Psoas muscle (tissue), 8 donors: ENCODE results near the gene ABCB9. TPM values are rescaled to one million over a fixed set of nuclear protein-coding genes. Genes with fewer than 3 reads are reported as not detected.

Experiments
- ATAC-seq, 4 donors: fragments of 200-7000 bp; cut with Tn5 transposase; one replicate each; pipeline ENCODE4 v1.9.1; 2020; ENCODE audit warnings: moderate library complexity in 3 of 4, mild to moderate bottlenecking in 2 of 4
- DNase-seq, 2 donors: peaks; one replicate each; pipeline ENCODE4 v3.0.0-alpha.2; 2020
- H3K27ac ChIP-seq: fragments of 200-600 bp; one replicate; pipeline ENCODE4 v1.8.0; 2022
- H3K27me3 ChIP-seq, 3 donors: fragments of 200-600 bp in 1 of 3; one replicate each; pipeline versions ENCODE4 v1.6.1 to v1.8.0; 2013 to 2022; ENCODE audit warnings: low read length in 2 of 3, mild to moderate bottlenecking in 2 of 3, moderate library complexity in 1 of 3; ENCODE audit not compliant: insufficient read depth in 3 of 3
- H3K36me3 ChIP-seq, 2 donors: fragments of 200-600 bp in 1 of 2; one replicate each; pipeline versions ENCODE4 v1.6.1 to v1.8.0; 2013 to 2022; ENCODE audit warnings: low read depth in 1 of 2, mild to moderate bottlenecking in 1 of 2, moderate library complexity in 1 of 2; ENCODE audit not compliant: insufficient read depth in 1 of 2
- H3K4me1 ChIP-seq: fragments of 200-600 bp; one replicate; pipeline ENCODE4 v1.8.0; 2022
- H3K4me3 ChIP-seq: fragments of 200-600 bp; one replicate; pipeline ENCODE4 v1.8.0; 2022; ENCODE audit warnings: mild to moderate bottlenecking
- H3K9me3 ChIP-seq: fragments of 200-600 bp; one replicate; pipeline ENCODE4 v1.8.0; 2022
- WGBS, 3 donors: extraction: QIAGEN DNeasy Blood & Tissue Kit; methylation state at CpG; one replicate each; pipeline versions ENCODE4 v1.1.6 to v1.1.7; 2013; 5-methylcytosine and 5-hydroxymethylcytosine counted together
- intact Hi-C, 2 donors: fragments of 100-400 bp; cut with DNase I; formaldehyde crosslinking; loops; one replicate each; pipeline versions ENCODE4 v1.11.0 to v1.14.2; 2022
- polyA plus RNA-seq, 3 donors: library from polyadenylated mRNA; stranded (reverse); fragments of 200-250 nt; gene quantifications; one replicate each; pipeline ENCODE4 v1.2.3, GENCODE V29; 2013
- total RNA-seq, 4 donors: library from RNA; stranded (reverse); fragmentation: NEBNext Ultra II Directional in 2 of 4; extraction: Animal tissue kit (Norgen Biotek cat#: 25700) in 2 of 4; gene quantifications; one replicate each; pipeline versions ENCODE4 v1.2.1 to v1.2.4, GENCODE V29; 2021 to 2023
- TF ChIP-seq, protein P1 (sequence below): fragments of 200-600 bp; IDR thresholded peaks from one replicate; pipeline ENCODE4 v1.8.0; 2022; ENCODE audit warnings: antibody characterized with exemption
- donor health status: healthy with polysubstance abuse.
- donor health status: DM: no; HTN: no; CAD: no; lungs with moderate emphysema.
- donor health status: Bipolar disorder and iron deficiency.
- donor health status: healthy.
- donor health status: DM: yes; HTN: yes; CAD: no.
- donor health status: DM: no; HTN: no; CAD: no.
- donor health status: DM: no; HTN: no; CAD: no.
- donor health status: DM: yes; HTN: yes; CAD: no.

Gene ABCB9
- total and polyA plus RNA-seq, 7 donors, result 0.47 to 1.1 (median 0.62) TPM

DNA sequence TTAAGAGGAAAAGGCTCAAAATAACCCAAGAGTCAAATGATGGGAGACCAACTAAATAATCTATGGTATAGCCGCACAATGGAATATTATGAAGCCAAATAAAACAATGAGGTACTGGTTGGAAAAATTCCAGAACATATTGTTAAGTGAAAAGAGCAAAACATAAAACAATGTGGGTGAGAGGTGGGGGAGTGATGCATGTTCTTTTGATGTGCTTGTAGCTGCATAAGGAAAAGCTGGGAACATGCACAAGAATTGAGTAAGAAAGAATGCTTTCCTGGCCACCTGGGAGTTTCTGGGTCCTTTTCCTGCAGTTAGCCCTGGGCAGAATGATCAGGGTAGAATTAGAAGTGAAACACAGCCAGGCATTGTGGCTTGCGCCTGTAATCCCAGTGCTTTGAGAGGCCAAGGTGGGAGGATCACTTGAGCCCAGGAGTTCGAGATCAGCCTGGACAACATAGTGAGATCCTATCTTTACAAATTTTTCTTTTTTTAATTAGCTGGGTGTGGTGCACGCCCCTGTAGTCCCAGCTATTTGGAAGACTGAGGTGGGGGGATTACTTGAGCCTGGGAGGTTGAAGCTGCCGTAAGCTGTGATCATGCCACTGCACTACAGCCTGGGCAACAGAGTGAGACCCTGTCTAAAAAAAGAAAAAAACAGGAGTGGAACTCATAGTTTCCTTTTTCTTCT lies 7.9 kb downstream of the ABCB9 start:
- H3K9me3 ChIP-seq, result no peaks in the 10 kb centered on the region
- H3K27me3 ChIP-seq, result no peaks in the 10 kb centered on the region
- TF ChIP-seq, protein P1, sequence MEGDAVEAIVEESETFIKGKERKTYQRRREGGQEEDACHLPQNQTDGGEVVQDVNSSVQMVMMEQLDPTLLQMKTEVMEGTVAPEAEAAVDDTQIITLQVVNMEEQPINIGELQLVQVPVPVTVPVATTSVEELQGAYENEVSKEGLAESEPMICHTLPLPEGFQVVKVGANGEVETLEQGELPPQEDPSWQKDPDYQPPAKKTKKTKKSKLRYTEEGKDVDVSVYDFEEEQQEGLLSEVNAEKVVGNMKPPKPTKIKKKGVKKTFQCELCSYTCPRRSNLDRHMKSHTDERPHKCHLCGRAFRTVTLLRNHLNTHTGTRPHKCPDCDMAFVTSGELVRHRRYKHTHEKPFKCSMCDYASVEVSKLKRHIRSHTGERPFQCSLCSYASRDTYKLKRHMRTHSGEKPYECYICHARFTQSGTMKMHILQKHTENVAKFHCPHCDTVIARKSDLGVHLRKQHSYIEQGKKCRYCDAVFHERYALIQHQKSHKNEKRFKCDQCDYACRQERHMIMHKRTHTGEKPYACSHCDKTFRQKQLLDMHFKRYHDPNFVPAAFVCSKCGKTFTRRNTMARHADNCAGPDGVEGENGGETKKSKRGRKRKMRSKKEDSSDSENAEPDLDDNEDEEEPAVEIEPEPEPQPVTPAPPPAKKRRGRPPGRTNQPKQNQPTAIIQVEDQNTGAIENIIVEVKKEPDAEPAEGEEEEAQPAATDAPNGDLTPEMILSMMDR, result no peak
- peak in 1 of 4 donors; percentile 18 for ATAC-seq
- no peak overlapping the region for H3K4me3 ChIP-seq
- no peaks in the 10 kb centered on the region for H3K4me1 ChIP-seq
- H3K36me3 ChIP-seq, result no peaks in the 10 kb centered on the region
- intact Hi-C loops, result no loop called here
- 79 to 83% (median 79%) methylated on average over 5 of the region's 5 CpGs for WGBS, 3 donors
- H3K27ac ChIP-seq, result peak overlapping the region; percentile 43
- no peak for DNase-seq

DNA sequence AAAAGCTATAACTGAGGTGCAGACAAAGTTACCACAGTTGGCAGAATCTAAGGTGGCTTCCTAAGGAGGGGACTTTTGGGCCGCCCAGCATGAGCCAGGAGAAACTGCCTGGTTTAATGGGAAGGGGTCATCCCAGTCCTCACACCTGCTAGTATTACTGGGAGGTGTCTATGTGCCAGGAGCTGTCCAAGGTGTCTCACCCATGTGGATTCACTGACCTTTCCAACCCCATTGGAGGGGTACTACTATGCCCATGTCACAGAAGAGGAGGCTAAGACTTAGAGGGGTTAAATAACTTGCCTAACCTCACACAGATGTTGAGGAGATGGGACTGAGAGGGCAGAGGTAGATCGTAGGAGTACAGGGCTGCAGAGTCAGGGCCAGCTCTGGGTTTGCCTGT lies 10.2 kb downstream of the ABCB9 start:
- H3K27ac ChIP-seq, result no peak overlapping the region
- TF ChIP-seq, protein P1, result no peak
- no peak for DNase-seq
- H3K27me3 ChIP-seq, result no peaks in the 10 kb centered on the region
- H3K4me3 ChIP-seq, result no peak overlapping the region
- intact Hi-C loops, result no loop called here
- H3K9me3 ChIP-seq, result no peaks in the 10 kb centered on the region
- no peak for ATAC-seq
- no peaks in the 10 kb centered on the region for H3K4me1 ChIP-seq
- WGBS, 3 donors, result 70 to 80% (median 70%) methylated on average over 2 of the region's 2 CpGs
- H3K36me3 ChIP-seq, result no peaks in the 10 kb centered on the region

DNA sequence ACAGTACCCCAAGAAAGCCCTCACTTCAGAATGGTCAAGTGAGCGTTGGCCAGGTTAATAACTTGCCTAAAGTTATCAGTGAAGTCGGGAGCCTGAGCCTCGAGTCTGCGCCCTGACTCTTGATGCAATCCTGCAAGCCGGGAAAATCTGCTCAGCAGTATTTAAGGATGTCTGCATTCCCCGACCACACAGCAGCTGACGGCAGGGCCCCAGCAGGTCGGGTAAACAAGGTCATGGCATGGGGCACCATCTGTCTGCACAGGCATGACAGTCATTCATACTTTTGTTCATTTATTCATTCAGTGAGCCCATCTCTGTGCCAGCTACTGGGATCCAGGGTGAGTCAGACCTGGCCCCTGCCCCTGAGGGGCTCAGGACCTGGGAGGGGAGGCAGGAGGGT lies 11.1 kb downstream of the ABCB9 start:
- TF ChIP-seq, protein P1, result no peak
- Histone ChIP-seq H3K27ac (no peak overlapping the region), H3K4me3 (no peak overlapping the region), H3K36me3 (no peaks in the 10 kb centered on the region), H3K27me3 (no peaks in the 10 kb centered on the region), H3K9me3 (no peaks in the 10 kb centered on the region), H3K4me1 (no peaks in the 10 kb centered on the region)
- intact Hi-C loops, result no loop called here
- no peak for ATAC-seq
- no peak for DNase-seq
- 43 to 58% (median 47%) methylated on average over 8 of the region's 8 CpGs for WGBS, 3 donors

DNA sequence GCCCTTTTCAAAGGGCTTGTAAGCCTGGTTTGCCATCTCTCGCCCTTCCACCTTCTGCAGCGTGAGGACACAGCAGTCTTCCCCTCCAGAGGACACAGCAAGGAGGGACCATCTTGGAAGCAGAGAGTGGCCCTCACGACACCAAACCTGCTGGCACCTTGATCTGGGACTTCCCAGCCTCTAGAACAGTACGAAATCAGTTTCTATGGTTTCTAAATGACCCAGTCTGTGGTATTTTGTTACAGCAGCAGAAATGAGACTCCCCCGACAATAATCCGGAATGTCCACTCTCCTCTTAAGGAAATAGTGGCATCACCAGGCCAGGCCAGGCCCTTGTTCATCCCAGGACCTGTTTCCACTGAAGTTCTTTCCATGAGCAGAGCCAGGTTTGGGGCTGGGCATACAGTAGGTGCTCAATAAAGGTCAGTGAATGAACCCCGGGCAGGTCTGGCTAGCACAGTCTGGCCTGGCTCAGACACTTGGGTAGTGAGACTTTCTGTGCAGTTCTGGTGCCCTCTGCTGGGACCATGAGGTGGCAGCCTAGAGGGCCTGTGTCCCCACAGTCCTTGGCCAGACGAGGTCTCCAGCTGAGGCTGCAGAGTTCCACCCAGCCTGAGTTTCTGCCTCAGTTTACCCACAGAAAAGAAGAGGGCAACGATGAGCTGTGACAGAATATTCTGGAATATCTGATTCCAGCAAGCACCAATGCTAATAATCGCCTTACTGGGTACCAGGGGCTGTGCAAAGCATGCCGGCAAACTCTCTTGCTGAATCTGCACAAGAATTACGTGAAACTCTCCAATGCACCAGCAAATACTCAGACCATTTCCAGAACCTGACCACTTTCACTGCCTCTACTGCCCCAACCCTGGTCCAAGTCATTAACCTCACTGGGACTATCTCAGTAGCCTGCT lies 14.0 kb downstream of the ABCB9 start:
- Histone ChIP-seq H3K27me3 (no peaks in the 10 kb centered on the region), H3K27ac (no peak overlapping the region), H3K36me3 (no peaks in the 10 kb centered on the region), H3K9me3 (no peaks in the 10 kb centered on the region), H3K4me1 (no peaks in the 10 kb centered on the region), H3K4me3 (no peak overlapping the region)
- DNase-seq (peak; percentile 73 to 86), ATAC-seq (peak; percentile 93 to 98 (median 96))
- TF ChIP-seq, protein P1, result peak; percentile 90
- intact Hi-C loops, result loop anchor here (1.0 to 2.0 kb wide), 3 partner anchors 91 to 159 kb away; no protein-coding TSS in a partner anchor
- WGBS, 3 donors, result 64 to 73% (median 66%) methylated on average over 12 of the region's 12 CpGs
